ENCODE measurements around the gene PLEKHO2.

The PLEKHO2 gene

GRCh38 chr15:64911311-64912186, 69.8 kb downstream of the PLEKHO2 start, which contains the start of gene ANKDD1A:
Gene ANKDD1A (plus strand): TSS chr15:64911902. CDS start chr15:64911931, 29 bp downstream.
- DNase-seq: peak in 50 of 58 donors; percentile 17 to 85 (median 58)

GRCh38 chr15:64912379-64913325, 70.9 kb downstream of the PLEKHO2 start:
- DNase-seq: peak in 2 of 58 donors; percentile 5 to 39

- DNase-seq: no peak
Measured at GRCh38 chr15:64915518-64916227, 74.0 kb downstream of the PLEKHO2 start.

GRCh38 chr15:64916365-64916764, 74.7 kb downstream of the PLEKHO2 start:
- no peak for DNase-seq

- DNase-seq: no peak
Measured at GRCh38 chr15:64917211-64917610, 75.5 kb downstream of the PLEKHO2 start.

All from anterior cingulate cortex (tissue), 58 donors.